Measurements from ENCODE around the gene IZUMO1.

GRCh38 chr19:48755787-48756186, 9.1 kb upstream of the IZUMO1 start:
- TF ChIP-seq CTCF (conservative IDR thresholded peaks at IDR 0.05) = no peak
- TF ChIP-seq ZFX (IDR thresholded peaks at IDR 0.05) = no peak
